ENCODE results near the gene RBM33. TPM values are rescaled to one million over a fixed set of nuclear protein-coding genes. Genes with fewer than 3 reads are reported as not detected.

The RBM33 gene
- total RNA-seq, 1 experiment from 2014 or later = 81.8 TPM

- TF ChIP-seq ZMAT4 (CRISPR knock-in tag; IDR thresholded peaks at IDR 0.05) (no peak), SOX15 (CRISPR knock-in tag; IDR thresholded peaks at IDR 0.05) (no peak), GTF2I (CRISPR knock-in tag; conservative IDR thresholded peaks at IDR 0.05) (no peak), NFE2L1 (CRISPR knock-in tag; IDR thresholded peaks at IDR 0.05) (no peak), SP1 (CRISPR knock-in tag; conservative IDR thresholded peaks at IDR 0.05) (no peak), CREM (CRISPR knock-in tag; IDR thresholded peaks at IDR 0.05) (no peak), USF1 (CRISPR knock-in tag; IDR thresholded peaks at IDR 0.05) (no peak), ZNF423 (CRISPR knock-in tag; IDR thresholded peaks at IDR 0.05) (no peak), KAT7 (CRISPR knock-in tag; IDR thresholded peaks at IDR 0.05; ENCODE audit: borderline replicate concordance) (no peak), ZBTB43 (CRISPR knock-in tag; IDR thresholded peaks at IDR 0.05) (no peak), ZNF317 (CRISPR knock-in tag; IDR thresholded peaks at IDR 0.05; ENCODE audit: borderline replicate concordance, low read depth) (no peak)
Observed at GRCh38 chr7:155820788-155821187, 176.3 kb downstream of the RBM33 start (continued).

GRCh38 chr7:155821851-155822250, 177.4 kb downstream of the RBM33 start:
- H3K27me3 Mint-ChIP-seq (ENCODE audit: low read depth) = no peaks in the 10 kb centered on the region; the same call in none of the 2 replicates
- CTCF ChIA-PET = no interaction called here
- no peak overlapping the region for H3K27ac Mint-ChIP-seq
- TF ChIP-seq SOX15 (CRISPR knock-in tag; IDR thresholded peaks at IDR 0.05) (no peak), ATF1 (CRISPR knock-in tag; IDR thresholded peaks at IDR 0.05) (no peak), GABPB1 (CRISPR knock-in tag; IDR thresholded peaks at IDR 0.05) (no peak), ZSCAN18 (CRISPR knock-in tag; IDR thresholded peaks at IDR 0.05) (no peak), FOXJ3 (CRISPR knock-in tag; IDR thresholded peaks at IDR 0.05; ENCODE audit: borderline replicate concordance) (no peak), STAT6 (CRISPR knock-in tag; conservative IDR thresholded peaks at IDR 0.05; ENCODE audit: low read depth) (no peak), ZNF263 (CRISPR knock-in tag; IDR thresholded peaks at IDR 0.05; ENCODE audit: low read depth) (no peak), JUN (CRISPR knock-in tag; IDR thresholded peaks at IDR 0.05) (no peak)
- TF ChIP-seq, protein P1, sequence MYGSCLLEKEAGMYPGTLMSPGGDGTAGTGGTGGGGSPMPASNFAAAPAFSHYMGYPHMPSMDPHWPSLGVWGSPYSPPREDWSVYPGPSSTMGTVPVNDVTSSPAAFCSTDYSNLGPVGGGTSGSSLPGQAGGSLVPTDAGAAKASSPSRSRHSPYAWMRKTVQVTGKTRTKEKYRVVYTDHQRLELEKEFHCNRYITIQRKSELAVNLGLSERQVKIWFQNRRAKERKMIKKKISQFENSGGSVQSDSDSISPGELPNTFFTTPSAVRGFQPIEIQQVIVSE (CRISPR knock-in tag; IDR thresholded peaks at IDR 0.05; ENCODE audit: borderline replicate concordance) = no peak
- TF ChIP-seq, protein P2, sequence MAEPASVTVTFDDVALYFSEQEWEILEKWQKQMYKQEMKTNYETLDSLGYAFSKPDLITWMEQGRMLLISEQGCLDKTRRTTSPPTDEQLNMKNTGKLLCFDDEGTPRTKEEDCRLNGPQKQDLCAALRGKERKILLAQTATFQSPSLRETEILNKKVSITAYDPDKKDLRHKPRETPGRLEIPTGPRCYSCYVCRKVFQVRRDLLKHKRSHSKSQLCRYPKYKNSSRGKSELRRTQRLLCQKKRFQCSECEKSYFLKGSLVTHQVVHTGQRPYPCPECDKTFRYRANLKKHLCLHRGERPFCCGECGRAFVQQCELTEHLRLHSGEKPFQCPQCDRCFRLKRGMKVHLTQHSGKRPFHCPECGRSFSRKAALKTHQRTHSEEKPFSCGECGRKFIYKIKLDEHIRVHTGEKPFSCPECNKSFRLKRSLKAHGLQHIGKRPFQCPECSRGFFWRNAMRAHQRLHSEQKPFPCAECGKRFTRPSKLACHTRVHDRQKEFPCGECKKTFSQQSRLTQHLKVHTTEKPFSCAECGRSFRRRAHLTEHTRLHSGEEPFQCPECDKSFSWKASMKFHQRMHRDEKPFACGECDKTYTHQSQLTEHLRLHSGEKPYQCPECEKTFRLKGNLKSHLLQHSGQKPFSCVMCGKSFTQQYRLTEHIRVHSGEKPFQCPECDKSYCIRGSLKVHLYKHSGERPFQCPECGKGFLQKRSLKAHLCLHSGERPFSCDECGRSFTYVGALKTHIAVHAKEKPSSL (CRISPR knock-in tag; conservative IDR thresholded peaks at IDR 0.05) = no peak
- TF ChIP-seq, protein P3, sequence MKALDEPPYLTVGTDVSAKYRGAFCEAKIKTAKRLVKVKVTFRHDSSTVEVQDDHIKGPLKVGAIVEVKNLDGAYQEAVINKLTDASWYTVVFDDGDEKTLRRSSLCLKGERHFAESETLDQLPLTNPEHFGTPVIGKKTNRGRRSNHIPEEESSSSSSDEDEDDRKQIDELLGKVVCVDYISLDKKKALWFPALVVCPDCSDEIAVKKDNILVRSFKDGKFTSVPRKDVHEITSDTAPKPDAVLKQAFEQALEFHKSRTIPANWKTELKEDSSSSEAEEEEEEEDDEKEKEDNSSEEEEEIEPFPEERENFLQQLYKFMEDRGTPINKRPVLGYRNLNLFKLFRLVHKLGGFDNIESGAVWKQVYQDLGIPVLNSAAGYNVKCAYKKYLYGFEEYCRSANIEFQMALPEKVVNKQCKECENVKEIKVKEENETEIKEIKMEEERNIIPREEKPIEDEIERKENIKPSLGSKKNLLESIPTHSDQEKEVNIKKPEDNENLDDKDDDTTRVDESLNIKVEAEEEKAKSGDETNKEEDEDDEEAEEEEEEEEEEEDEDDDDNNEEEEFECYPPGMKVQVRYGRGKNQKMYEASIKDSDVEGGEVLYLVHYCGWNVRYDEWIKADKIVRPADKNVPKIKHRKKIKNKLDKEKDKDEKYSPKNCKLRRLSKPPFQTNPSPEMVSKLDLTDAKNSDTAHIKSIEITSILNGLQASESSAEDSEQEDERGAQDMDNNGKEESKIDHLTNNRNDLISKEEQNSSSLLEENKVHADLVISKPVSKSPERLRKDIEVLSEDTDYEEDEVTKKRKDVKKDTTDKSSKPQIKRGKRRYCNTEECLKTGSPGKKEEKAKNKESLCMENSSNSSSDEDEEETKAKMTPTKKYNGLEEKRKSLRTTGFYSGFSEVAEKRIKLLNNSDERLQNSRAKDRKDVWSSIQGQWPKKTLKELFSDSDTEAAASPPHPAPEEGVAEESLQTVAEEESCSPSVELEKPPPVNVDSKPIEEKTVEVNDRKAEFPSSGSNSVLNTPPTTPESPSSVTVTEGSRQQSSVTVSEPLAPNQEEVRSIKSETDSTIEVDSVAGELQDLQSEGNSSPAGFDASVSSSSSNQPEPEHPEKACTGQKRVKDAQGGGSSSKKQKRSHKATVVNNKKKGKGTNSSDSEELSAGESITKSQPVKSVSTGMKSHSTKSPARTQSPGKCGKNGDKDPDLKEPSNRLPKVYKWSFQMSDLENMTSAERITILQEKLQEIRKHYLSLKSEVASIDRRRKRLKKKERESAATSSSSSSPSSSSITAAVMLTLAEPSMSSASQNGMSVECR (CRISPR knock-in tag; IDR thresholded peaks at IDR 0.05; ENCODE audit: borderline replicate concordance) = no peak

More at GRCh38 chr7:155821851-155822250, 177.4 kb downstream of the RBM33 start:
- no peak overlapping the region for H3K4me3 Mint-ChIP-seq
- DNase-seq (ENCODE audit: low spot score) = no peak
- ATAC-seq = no peak
- H3K4me1 Mint-ChIP-seq = no peaks in the 10 kb centered on the region
- POLR2A ChIA-PET = no interaction called here
- H3K36me3 Mint-ChIP-seq = no peaks in the 10 kb centered on the region
- H3K9me3 Mint-ChIP-seq = peaks cover 8% of the 10 kb centered on the region

All from WTC11 (cell line).